Measurements from ENCODE around the gene GABRA1.

Gene GABRA1

GRCh38 chr5:161847941-161848391, at the start of gene GABRA1:
TSS of gene GABRA1 (plus strand) at chr5:161848120. CDS start at chr5:161850811, 2,691 bp downstream.
- no peak within 1 kb of the TSS for H3K9ac ChIP-seq (ENCODE audit: low read length)
- peaks cover 4 to 14% of the 10 kb centered on the region in 2 donors for H3K27me3 ChIP-seq (ENCODE audit: control insufficient read depth in 1 of 2, insufficient read depth in 2 of 2, low read length in 2 of 2)
- H3K27ac ChIP-seq (ENCODE audit: low read depth, low read length), result no peak within 1 kb of the TSS

GRCh38 chr5:161799316-161799715, 48.6 kb upstream of the GABRA1 start:
- H3K4me1 ChIP-seq (ENCODE audit: insufficient read depth, low read length), result no peaks in the 10 kb centered on the region
- H3K9ac ChIP-seq (ENCODE audit: low read length), result no peak overlapping the region
- H3K27ac ChIP-seq (ENCODE audit: low read depth, low read length), result no peak overlapping the region
- H3K36me3 ChIP-seq (ENCODE audit: insufficient read depth, low read length), result no peaks in the 10 kb centered on the region
- no peak overlapping the region for H3K4me3 ChIP-seq (ENCODE audit: low read depth in 1 of 2, low read length in 2 of 2)
- no peaks in the 10 kb centered on the region for H3K9me3 ChIP-seq (ENCODE audit: low read length)
- no peaks in the 10 kb centered on the region for H3K27me3 ChIP-seq (ENCODE audit: control insufficient read depth in 1 of 2, insufficient read depth in 2 of 2, low read length in 2 of 2)

More at GRCh38 chr5:161847941-161848391, at the start of gene GABRA1:
- Histone ChIP-seq H3K4me1 (ENCODE audit: insufficient read depth, low read length) (peaks cover 4% of the 10 kb centered on the region), H3K4me3 (ENCODE audit: low read depth in 1 of 2, low read length in 2 of 2) (no peak within 1 kb of the TSS), H3K9me3 (ENCODE audit: low read length) (no peaks in the 10 kb centered on the region), H3K36me3 (ENCODE audit: insufficient read depth, low read length) (no peaks in the 10 kb centered on the region)

GRCh38 chr5:161804263-161804662, 43.7 kb upstream of the GABRA1 start:
- no peaks in the 10 kb centered on the region for H3K27me3 ChIP-seq (ENCODE audit: control insufficient read depth in 1 of 2, insufficient read depth in 2 of 2, low read length in 2 of 2)
- H3K4me3 ChIP-seq (ENCODE audit: low read depth in 1 of 2, low read length in 2 of 2), result no peak overlapping the region
- no peaks in the 10 kb centered on the region for H3K9me3 ChIP-seq (ENCODE audit: low read length)
- no peaks in the 10 kb centered on the region for H3K36me3 ChIP-seq (ENCODE audit: insufficient read depth, low read length)
- no peaks in the 10 kb centered on the region for H3K4me1 ChIP-seq (ENCODE audit: insufficient read depth, low read length)
- no peak overlapping the region for H3K27ac ChIP-seq (ENCODE audit: low read depth, low read length)
- H3K9ac ChIP-seq (ENCODE audit: low read length), result no peak overlapping the region

GRCh38 chr5:161846746-161847145, 1.2 kb upstream of the GABRA1 start:
- H3K9me3 ChIP-seq (ENCODE audit: low read length), result no peaks in the 10 kb centered on the region
- peaks cover 4% of the 10 kb centered on the region for H3K4me1 ChIP-seq (ENCODE audit: insufficient read depth, low read length)
- no peak overlapping the region for H3K9ac ChIP-seq (ENCODE audit: low read length)
- H3K27ac ChIP-seq (ENCODE audit: low read depth, low read length), result no peak overlapping the region
- peaks cover 4 to 14% of the 10 kb centered on the region in 2 donors for H3K27me3 ChIP-seq (ENCODE audit: control insufficient read depth in 1 of 2, insufficient read depth in 2 of 2, low read length in 2 of 2)
- H3K36me3 ChIP-seq (ENCODE audit: insufficient read depth, low read length), result no peaks in the 10 kb centered on the region
- no peak overlapping the region for H3K4me3 ChIP-seq (ENCODE audit: low read depth in 1 of 2, low read length in 2 of 2)

- Histone ChIP-seq H3K27ac (ENCODE audit: low read depth, low read length) (no peak overlapping the region), H3K9ac (ENCODE audit: low read length) (no peak overlapping the region), H3K4me1 (ENCODE audit: insufficient read depth, low read length) (peaks cover 4% of the 10 kb centered on the region), H3K4me3 (ENCODE audit: low read depth in 1 of 2, low read length in 2 of 2) (no peak overlapping the region), H3K36me3 (ENCODE audit: insufficient read depth, low read length) (no peaks in the 10 kb centered on the region), H3K27me3 (ENCODE audit: control insufficient read depth in 1 of 2, insufficient read depth in 2 of 2, low read length in 2 of 2) (peaks cover 4 to 14% of the 10 kb centered on the region in 2 donors), H3K9me3 (ENCODE audit: low read length) (no peaks in the 10 kb centered on the region)
These were observed 473 bp upstream of the GABRA1 start for GRCh38 chr5:161847447-161847846.

- H3K27ac ChIP-seq (ENCODE audit: low read depth, low read length), result no peak overlapping the region
These were observed 2.6 kb downstream of the GABRA1 start for GRCh38 chr5:161850491-161850890.

GRCh38 chr5:161851691-161852299, 3.9 kb downstream of the GABRA1 start:
- Histone ChIP-seq H3K27me3 (ENCODE audit: control insufficient read depth in 1 of 2, insufficient read depth in 2 of 2, low read length in 2 of 2) (peaks cover 4 to 12% of the 10 kb centered on the region in 2 donors), H3K4me3 (ENCODE audit: low read depth in 1 of 2, low read length in 2 of 2) (no peak overlapping the region)

More at GRCh38 chr5:161850491-161850890, 2.6 kb downstream of the GABRA1 start:
- Histone ChIP-seq H3K9ac (ENCODE audit: low read length) (no peak overlapping the region), H3K4me1 (ENCODE audit: insufficient read depth, low read length) (peaks cover 4% of the 10 kb centered on the region), H3K4me3 (ENCODE audit: low read depth in 1 of 2, low read length in 2 of 2) (no peak overlapping the region), H3K27me3 (ENCODE audit: control insufficient read depth in 1 of 2, insufficient read depth in 2 of 2, low read length in 2 of 2) (peaks cover 4 to 14% of the 10 kb centered on the region in 2 donors), H3K36me3 (ENCODE audit: insufficient read depth, low read length) (no peaks in the 10 kb centered on the region), H3K9me3 (ENCODE audit: low read length) (no peaks in the 10 kb centered on the region)

GRCh38 chr5:161857358-161857757, 9.4 kb downstream of the GABRA1 start:
- Histone ChIP-seq H3K27me3 (ENCODE audit: control insufficient read depth in 1 of 2, insufficient read depth in 2 of 2, low read length in 2 of 2) (no peaks in the 10 kb centered on the region), H3K36me3 (ENCODE audit: insufficient read depth, low read length) (no peaks in the 10 kb centered on the region), H3K9me3 (ENCODE audit: low read length) (no peaks in the 10 kb centered on the region), H3K9ac (ENCODE audit: low read length) (no peak overlapping the region), H3K27ac (ENCODE audit: low read depth, low read length) (no peak overlapping the region), H3K4me1 (ENCODE audit: insufficient read depth, low read length) (no peaks in the 10 kb centered on the region), H3K4me3 (ENCODE audit: low read depth in 1 of 2, low read length in 2 of 2) (no peak overlapping the region)

More at GRCh38 chr5:161851691-161852299, 3.9 kb downstream of the GABRA1 start:
- H3K27ac ChIP-seq (ENCODE audit: low read depth, low read length), result no peak overlapping the region
- H3K9ac ChIP-seq (ENCODE audit: low read length), result no peak overlapping the region
- H3K4me1 ChIP-seq (ENCODE audit: insufficient read depth, low read length), result peaks cover 4% of the 10 kb centered on the region
- H3K36me3 ChIP-seq (ENCODE audit: insufficient read depth, low read length), result no peaks in the 10 kb centered on the region
- H3K9me3 ChIP-seq (ENCODE audit: low read length), result no peaks in the 10 kb centered on the region

GRCh38 chr5:161863259-161863658, 15.3 kb downstream of the GABRA1 start:
- Histone ChIP-seq H3K27ac (ENCODE audit: low read depth, low read length) (no peak overlapping the region), H3K9ac (ENCODE audit: low read length) (no peak overlapping the region), H3K9me3 (ENCODE audit: low read length) (no peaks in the 10 kb centered on the region), H3K4me3 (ENCODE audit: low read depth in 1 of 2, low read length in 2 of 2) (no peak overlapping the region), H3K4me1 (ENCODE audit: insufficient read depth, low read length) (no peaks in the 10 kb centered on the region), H3K36me3 (ENCODE audit: insufficient read depth, low read length) (no peaks in the 10 kb centered on the region), H3K27me3 (ENCODE audit: control insufficient read depth in 1 of 2, insufficient read depth in 2 of 2, low read length in 2 of 2) (no peaks in the 10 kb centered on the region)

GRCh38 chr5:161863811-161864210, 15.9 kb downstream of the GABRA1 start:
- H3K9ac ChIP-seq (ENCODE audit: low read length), result no peak overlapping the region
- H3K36me3 ChIP-seq (ENCODE audit: insufficient read depth, low read length), result no peaks in the 10 kb centered on the region
- H3K27me3 ChIP-seq (ENCODE audit: control insufficient read depth in 1 of 2, insufficient read depth in 2 of 2, low read length in 2 of 2), result no peaks in the 10 kb centered on the region
- H3K4me3 ChIP-seq (ENCODE audit: low read depth in 1 of 2, low read length in 2 of 2), result no peak overlapping the region
- H3K9me3 ChIP-seq (ENCODE audit: low read length), result no peaks in the 10 kb centered on the region
- no peaks in the 10 kb centered on the region for H3K4me1 ChIP-seq (ENCODE audit: insufficient read depth, low read length)
- H3K27ac ChIP-seq (ENCODE audit: low read depth, low read length), result no peak overlapping the region

GRCh38 chr5:161865510-161865909, 17.6 kb downstream of the GABRA1 start:
- Histone ChIP-seq H3K9ac (ENCODE audit: low read length) (no peak overlapping the region), H3K27me3 (ENCODE audit: control insufficient read depth in 1 of 2, insufficient read depth in 2 of 2, low read length in 2 of 2) (no peaks in the 10 kb centered on the region), H3K9me3 (ENCODE audit: low read length) (no peaks in the 10 kb centered on the region), H3K4me1 (ENCODE audit: insufficient read depth, low read length) (no peaks in the 10 kb centered on the region), H3K36me3 (ENCODE audit: insufficient read depth, low read length) (no peaks in the 10 kb centered on the region), H3K4me3 (ENCODE audit: low read depth in 1 of 2, low read length in 2 of 2) (no peak overlapping the region), H3K27ac (ENCODE audit: low read depth, low read length) (no peak overlapping the region)

GRCh38 chr5:161889971-161890370, 42.1 kb downstream of the GABRA1 start:
- Histone ChIP-seq H3K27me3 (ENCODE audit: control insufficient read depth in 1 of 2, insufficient read depth in 2 of 2, low read length in 2 of 2) (no peaks in the 10 kb centered on the region), H3K4me1 (ENCODE audit: insufficient read depth, low read length) (no peaks in the 10 kb centered on the region), H3K36me3 (ENCODE audit: insufficient read depth, low read length) (no peaks in the 10 kb centered on the region), H3K9ac (ENCODE audit: low read length) (no peak overlapping the region), H3K9me3 (ENCODE audit: low read length) (no peaks in the 10 kb centered on the region), H3K27ac (ENCODE audit: low read depth, low read length) (no peak overlapping the region), H3K4me3 (ENCODE audit: low read depth in 1 of 2, low read length in 2 of 2) (no peak overlapping the region)

Data from muscle layer of colon (tissue), 2 donors.